GM12891 (cell line): ENCODE measurements around the gene PDE5A.

ENCODE experiments used
- PAX5 ChIP-seq: IDR thresholded peaks from 2 replicates; pipeline ENCODE4 v1.6.1; 2011; ENCODE audit warnings: low read length, moderate library complexity, mild to moderate bottlenecking; ENCODE audit not compliant: insufficient read depth, severe bottlenecking
- POLR2A ChIP-seq: IDR thresholded peaks from 2 replicates; pipeline ENCODE4 v1.6.1; 2011; ENCODE audit warnings: low read depth, low read length, control low read depth
- POLR2AphosphoS5 ChIP-seq: IDR thresholded peaks from 2 replicates; pipeline ENCODE4 v1.6.1; 2011; ENCODE audit warnings: low read depth, low read length, control low read depth
- POU2F2 ChIP-seq: IDR thresholded peaks from 2 replicates; pipeline ENCODE4 v1.6.1; 2011; ENCODE audit warnings: low read depth, mild to moderate bottlenecking, control low read depth, low read length, moderate library complexity
- SPI1 ChIP-seq: IDR thresholded peaks from 2 replicates; pipeline ENCODE4 v1.6.1; 2011; ENCODE audit warnings: low read depth, low read length, control low read depth
- TAF1 ChIP-seq: IDR thresholded peaks from 2 replicates; pipeline ENCODE4 v1.6.1; 2011; ENCODE audit warnings: low read depth, low read length, control low read depth

- TF ChIP-seq SPI1, result no peak
- no peak for TF ChIP-seq TAF1
- no peak for TF ChIP-seq POLR2A
- no peak for TF ChIP-seq POLR2AphosphoS5
- TF ChIP-seq POU2F2, result no peak
- TF ChIP-seq PAX5, result no peak
Measured at GRCh38 chr4:119525771-119526712, 102.6 kb downstream of the PDE5A start.
